Left ventricle myocardium inferior (tissue), 1 donor: ENCODE results near the gene AHCYL1. TPM values are rescaled to one million over a fixed set of nuclear protein-coding genes. Genes with fewer than 3 reads are reported as not detected.
"Not testable (repeated sequence)": the region's sequence is repeated elsewhere in the genome, so short reads cannot be mapped to it uniquely, and the experiment has no call there.

Experiments
- DNase-seq: peaks from one replicate; pipeline ENCODE4 v3.0.0-alpha.2; 2020
- H3K27ac ChIP-seq: fragments of 200-600 bp; replicated peaks from 2 replicates; pipeline ENCODE4 v1.8.0; 2021
- H3K27me3 ChIP-seq: fragments of 200-600 bp; 2 replicates; pipeline ENCODE4 v1.8.0; 2021; ENCODE audit warnings: low read depth
- H3K36me3 ChIP-seq: fragments of 200-600 bp; 2 replicates; pipeline ENCODE4 v1.8.0; 2021
- H3K4me1 ChIP-seq: fragments of 200-600 bp; 2 replicates; pipeline ENCODE4 v1.8.0; 2021
- H3K4me3 ChIP-seq: fragments of 200-600 bp; 2 replicates; pipeline ENCODE4 v1.8.0; 2021; ENCODE audit warnings: mild to moderate bottlenecking, moderate library complexity
- H3K9me3 ChIP-seq: fragments of 200-600 bp; replicated peaks from 2 replicates; pipeline ENCODE4 v1.8.0; 2021
- intact Hi-C: fragments of 100-400 bp; cut with micrococcal nuclease; formaldehyde crosslinking; loops from one replicate; pipeline ENCODE4 v1.11.0; 2022
- total RNA-seq: library from RNA; stranded (reverse); fragmentation: NEBNext Ultra II Directional; extraction: Animal tissue kit (Norgen Biotek cat#: 25700); gene quantifications from one replicate; pipeline ENCODE4 v1.2.1, GENCODE V29; 2021
- TF ChIP-seq, protein P1 (sequence below): fragments of 200-600 bp; IDR thresholded peaks from 2 replicates; pipeline ENCODE4 v1.8.0; 2021; ENCODE audit warnings: antibody characterized with exemption, mild to moderate bottlenecking, borderline replicate concordance
- donor health status: DM: no; HTN: yes; CAD: no; lungs with severe emphysema.

Gene AHCYL1
- total RNA-seq, 1 donor from 2014 or later, result 45.2 TPM

DNA sequence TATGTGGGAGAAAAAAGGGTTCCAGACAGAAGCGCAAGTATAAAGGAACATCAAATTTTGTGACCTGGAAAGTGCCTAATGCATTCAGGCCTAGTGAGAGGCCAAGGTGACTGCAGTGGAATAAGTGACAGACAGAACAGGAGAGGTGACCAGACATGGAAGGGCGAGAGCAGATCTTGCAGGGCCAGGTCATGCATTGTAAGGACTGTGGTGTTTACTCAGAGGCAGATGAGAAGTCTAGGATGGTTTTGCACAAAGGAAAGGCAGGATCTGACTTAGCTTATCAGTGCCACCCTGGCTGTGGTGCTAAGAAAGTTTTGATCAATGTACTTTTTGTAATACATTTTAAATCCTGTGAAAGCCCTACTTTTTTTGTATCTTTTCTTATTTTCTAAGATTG, 34.1 kb upstream of the AHCYL1 start:
- H3K9me3 ChIP-seq, result no peaks in the 10 kb centered on the region
- H3K27ac ChIP-seq, result peak overlapping the region; percentile 13
- no peaks in the 10 kb centered on the region for H3K27me3 ChIP-seq
- TF ChIP-seq, protein P1, sequence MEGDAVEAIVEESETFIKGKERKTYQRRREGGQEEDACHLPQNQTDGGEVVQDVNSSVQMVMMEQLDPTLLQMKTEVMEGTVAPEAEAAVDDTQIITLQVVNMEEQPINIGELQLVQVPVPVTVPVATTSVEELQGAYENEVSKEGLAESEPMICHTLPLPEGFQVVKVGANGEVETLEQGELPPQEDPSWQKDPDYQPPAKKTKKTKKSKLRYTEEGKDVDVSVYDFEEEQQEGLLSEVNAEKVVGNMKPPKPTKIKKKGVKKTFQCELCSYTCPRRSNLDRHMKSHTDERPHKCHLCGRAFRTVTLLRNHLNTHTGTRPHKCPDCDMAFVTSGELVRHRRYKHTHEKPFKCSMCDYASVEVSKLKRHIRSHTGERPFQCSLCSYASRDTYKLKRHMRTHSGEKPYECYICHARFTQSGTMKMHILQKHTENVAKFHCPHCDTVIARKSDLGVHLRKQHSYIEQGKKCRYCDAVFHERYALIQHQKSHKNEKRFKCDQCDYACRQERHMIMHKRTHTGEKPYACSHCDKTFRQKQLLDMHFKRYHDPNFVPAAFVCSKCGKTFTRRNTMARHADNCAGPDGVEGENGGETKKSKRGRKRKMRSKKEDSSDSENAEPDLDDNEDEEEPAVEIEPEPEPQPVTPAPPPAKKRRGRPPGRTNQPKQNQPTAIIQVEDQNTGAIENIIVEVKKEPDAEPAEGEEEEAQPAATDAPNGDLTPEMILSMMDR, result no peak
- H3K36me3 ChIP-seq, result no peaks in the 10 kb centered on the region
- intact Hi-C loops, result no loop called here
- no peak overlapping the region for H3K4me3 ChIP-seq
- DNase-seq, result no peak
- peaks cover 20% of the 10 kb centered on the region for H3K4me1 ChIP-seq

- not testable (repeated sequence) for H3K9me3 ChIP-seq
These were observed 33.1 kb upstream of the AHCYL1 start for GRCh38 chr1:109951501-109951900.

GRCh38 chr1:109954041-109954512, 30.5 kb upstream of the AHCYL1 start:
- intact Hi-C loops, result no loop called here
- Histone ChIP-seq H3K4me3 (no peak overlapping the region), H3K27me3 (no peaks in the 10 kb centered on the region), H3K36me3 (no peaks in the 10 kb centered on the region), H3K27ac (peak overlapping the region; percentile 69), H3K9me3 (no peaks in the 10 kb centered on the region), H3K4me1 (peaks cover 21% of the 10 kb centered on the region)
- TF ChIP-seq, protein P1, result no peak
- DNase-seq, result no peak

More at GRCh38 chr1:109951501-109951900, 33.1 kb upstream of the AHCYL1 start:
- H3K4me3 ChIP-seq, intact Hi-C loops, H3K36me3 ChIP-seq, H3K27ac ChIP-seq, DNase-seq, H3K27me3 ChIP-seq: not testable (repeated sequence)
- peaks cover 20% of the 10 kb centered on the region for H3K4me1 ChIP-seq

GRCh38 chr1:109959632-109959973, 25.0 kb upstream of the AHCYL1 start:
- H3K4me1 ChIP-seq, result peaks cover 42% of the 10 kb centered on the region
- H3K36me3 ChIP-seq, result no peaks in the 10 kb centered on the region
- H3K4me3 ChIP-seq, result no peak overlapping the region
- intact Hi-C loops, result no loop called here
- no peaks in the 10 kb centered on the region for H3K9me3 ChIP-seq
- DNase-seq, result no peak
- TF ChIP-seq, protein P1, result no peak
- no peaks in the 10 kb centered on the region for H3K27me3 ChIP-seq
- H3K27ac ChIP-seq, result peak overlapping the region; percentile 16

DNA sequence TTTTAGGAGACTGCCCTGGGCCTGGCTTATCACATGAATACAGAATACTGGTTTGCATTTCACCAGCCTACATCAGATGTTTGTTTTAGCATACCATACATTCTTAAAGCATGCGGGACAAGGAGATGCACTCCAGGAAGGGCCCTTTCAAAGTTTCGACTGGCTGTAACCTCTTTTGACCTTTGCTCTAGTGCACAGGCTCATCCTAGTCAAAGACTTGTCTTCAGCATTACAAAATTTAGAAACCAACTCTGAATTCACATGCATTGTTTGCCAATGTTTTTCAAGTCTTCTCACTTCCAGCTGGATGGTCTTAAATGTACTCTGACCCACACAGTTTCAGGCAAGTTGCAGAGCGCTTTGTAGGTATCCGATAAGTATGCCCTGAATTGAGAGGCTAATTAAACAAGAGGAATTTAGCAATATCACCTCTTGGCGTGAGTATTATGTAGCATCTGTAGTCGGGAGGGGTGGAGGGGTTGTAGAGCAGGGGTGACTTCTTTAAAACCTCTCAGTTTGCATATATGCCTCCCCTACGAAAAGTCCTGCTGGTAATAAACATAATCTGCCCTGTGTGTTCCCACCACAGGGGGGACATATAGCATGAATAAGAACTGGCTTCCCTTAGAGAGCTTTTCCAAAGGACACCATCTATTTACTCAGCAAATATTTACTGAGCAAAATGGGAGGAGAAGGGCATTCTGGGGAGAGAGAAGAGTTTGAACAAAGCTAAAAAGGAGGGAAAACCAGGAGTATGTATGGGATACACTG, 24.4 kb upstream of the AHCYL1 start:
- H3K27me3 ChIP-seq, result no peaks in the 10 kb centered on the region
- no peak overlapping the region for H3K4me3 ChIP-seq
- peaks cover 40% of the 10 kb centered on the region for H3K4me1 ChIP-seq
- TF ChIP-seq, protein P1, result no peak
- no peak for DNase-seq
- no peaks in the 10 kb centered on the region for H3K9me3 ChIP-seq
- intact Hi-C loops, result no loop called here
- no peaks in the 10 kb centered on the region for H3K36me3 ChIP-seq
- peak overlapping the region; percentile 16 for H3K27ac ChIP-seq

GRCh38 chr1:109960745-109961094, 23.8 kb upstream of the AHCYL1 start:
- DNase-seq, result no peak
- H3K27ac ChIP-seq, result peak overlapping the region; percentile 16
- H3K9me3 ChIP-seq, result no peaks in the 10 kb centered on the region
- intact Hi-C loops, result no loop called here
- TF ChIP-seq, protein P1, result no peak
- H3K4me1 ChIP-seq, result peaks cover 40% of the 10 kb centered on the region
- no peaks in the 10 kb centered on the region for H3K36me3 ChIP-seq
- H3K27me3 ChIP-seq, result no peaks in the 10 kb centered on the region
- no peak overlapping the region for H3K4me3 ChIP-seq
